RWPE2 (cell line): ENCODE results near the gene TMLHE.
"Not testable (repeated sequence)": the region's sequence is repeated elsewhere in the genome, so short reads cannot be mapped to it uniquely, and the experiment has no call there.

Source experiments
- ATAC-seq: fragments of 200-7000 bp; cut with Tn5 transposase; 3 replicates; pipeline ENCODE4 v1.9.1; 2021; ENCODE audit warnings: low read depth
- DNase-seq: peaks from one replicate; pipeline ENCODE4 v3.0.0-alpha.2; 2020; ENCODE audit warnings: low spot score
- H3K27ac ChIP-seq: fragments of 450-650 bp; 2 replicates; pipeline ENCODE4 v1.5.1; 2017; ENCODE audit warnings: mild to moderate bottlenecking; ENCODE audit not compliant: poor library complexity, severe bottlenecking
- H3K27me3 ChIP-seq: fragments of 250-450 bp; sonication (Bioruptor Pico); 2 replicates; pipeline ENCODE4 v1.5.1; 2021; ENCODE audit warnings: mild to moderate bottlenecking, moderate library complexity; ENCODE audit not compliant: insufficient read depth, poor library complexity, severe bottlenecking
- H3K36me3 ChIP-seq: fragments of 250-450 bp; sonication (Bioruptor Pico); 2 replicates; pipeline ENCODE4 v1.5.1; 2020; ENCODE audit warnings: low read depth, mild to moderate bottlenecking, moderate library complexity
- H3K4me1 ChIP-seq: fragments of 250-450 bp; sonication (Bioruptor Pico); 2 replicates; pipeline ENCODE4 v1.5.1; 2021; ENCODE audit warnings: mild to moderate bottlenecking, moderate library complexity; ENCODE audit not compliant: insufficient read depth, poor library complexity, severe bottlenecking
- H3K4me3 ChIP-seq: fragments of 250-450 bp; sonication (Bioruptor Pico); 2 replicates; pipeline ENCODE4 v1.5.1; 2021; ENCODE audit warnings: mild to moderate bottlenecking, moderate library complexity; ENCODE audit not compliant: severe bottlenecking
- H3K9me3 ChIP-seq: fragments of 250-450 bp; sonication (Bioruptor Pico); 2 replicates; pipeline ENCODE4 v1.5.1; 2021; ENCODE audit warnings: mild to moderate bottlenecking, moderate library complexity; ENCODE audit not compliant: severe bottlenecking
- TF ChIP-seq, protein P1 (sequence below): fragments of 450-650 bp; IDR thresholded peaks from one replicate; pipeline ENCODE4 v1.5.1; 2017; ENCODE audit warnings: mild to moderate bottlenecking, moderate library complexity; ENCODE audit not compliant: poor library complexity, severe bottlenecking

TMLHE gene

DNA sequence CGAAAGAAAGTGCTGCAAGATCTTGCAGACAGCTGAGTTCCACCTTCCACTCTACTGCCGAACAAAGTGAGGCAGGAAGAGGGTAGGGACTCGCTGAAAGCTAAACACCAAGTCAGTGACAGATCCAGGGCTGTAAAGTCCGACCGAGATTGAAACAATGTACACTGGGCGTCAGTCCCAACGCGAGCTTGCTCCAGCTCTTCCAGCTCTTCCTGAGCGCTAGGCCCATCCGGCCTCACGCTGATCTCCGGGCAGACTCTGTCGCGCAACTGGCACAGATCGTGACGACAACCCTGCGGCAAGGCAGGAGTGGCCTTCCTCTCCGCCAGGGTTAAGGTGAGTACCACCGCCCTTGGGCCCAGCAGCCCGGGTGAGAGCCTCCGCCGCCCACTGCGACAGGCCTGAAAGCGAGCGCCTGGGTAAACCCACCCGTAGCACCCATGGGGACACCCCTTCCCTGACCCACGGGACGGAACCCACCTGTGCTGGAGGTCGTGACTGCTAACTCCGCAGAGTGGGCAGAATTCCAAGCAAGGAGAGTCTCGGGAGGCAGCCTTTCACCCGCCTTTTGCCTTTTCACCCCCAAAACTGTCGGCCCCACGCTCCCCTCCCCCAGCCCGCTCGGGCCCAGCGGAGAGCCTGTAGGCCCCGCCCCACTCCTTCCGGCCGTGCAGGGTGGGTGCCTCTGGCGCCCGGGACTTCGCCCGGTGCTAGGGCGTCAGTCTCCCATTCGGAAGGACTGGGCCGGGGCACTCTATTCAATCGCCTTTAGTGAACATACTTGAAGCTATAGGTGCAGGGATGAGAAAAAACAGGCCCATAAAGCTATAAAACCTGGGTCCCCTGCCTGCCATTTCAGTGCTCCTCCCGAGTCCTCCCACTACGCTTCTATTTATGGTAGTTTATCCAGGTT, at the start of gene TMLHE, which contains the start of gene SPRY3:
TSS of gene TMLHE (minus strand) at position 641 of the 913 bp plus-strand sequence. CDS start 67,676 bp downstream, outside the sequence.
TSS of gene SPRY3 (plus strand) at position 275 of the 913 bp plus-strand sequence.
- Histone ChIP-seq H3K27me3 (no peaks in the 10 kb centered on the region), H3K36me3 (no peaks in the 10 kb centered on the region), H3K9me3 (no peaks in the 10 kb centered on the region), H3K27ac (peak within 1 kb of the TSS; percentile 45), H3K4me3 (peak within 1 kb of the TSS; percentile 65), H3K4me1 (no peaks in the 10 kb centered on the region)
- ATAC-seq (peak; percentile 86), DNase-seq (peak; percentile 24)
- TF ChIP-seq, protein P1, sequence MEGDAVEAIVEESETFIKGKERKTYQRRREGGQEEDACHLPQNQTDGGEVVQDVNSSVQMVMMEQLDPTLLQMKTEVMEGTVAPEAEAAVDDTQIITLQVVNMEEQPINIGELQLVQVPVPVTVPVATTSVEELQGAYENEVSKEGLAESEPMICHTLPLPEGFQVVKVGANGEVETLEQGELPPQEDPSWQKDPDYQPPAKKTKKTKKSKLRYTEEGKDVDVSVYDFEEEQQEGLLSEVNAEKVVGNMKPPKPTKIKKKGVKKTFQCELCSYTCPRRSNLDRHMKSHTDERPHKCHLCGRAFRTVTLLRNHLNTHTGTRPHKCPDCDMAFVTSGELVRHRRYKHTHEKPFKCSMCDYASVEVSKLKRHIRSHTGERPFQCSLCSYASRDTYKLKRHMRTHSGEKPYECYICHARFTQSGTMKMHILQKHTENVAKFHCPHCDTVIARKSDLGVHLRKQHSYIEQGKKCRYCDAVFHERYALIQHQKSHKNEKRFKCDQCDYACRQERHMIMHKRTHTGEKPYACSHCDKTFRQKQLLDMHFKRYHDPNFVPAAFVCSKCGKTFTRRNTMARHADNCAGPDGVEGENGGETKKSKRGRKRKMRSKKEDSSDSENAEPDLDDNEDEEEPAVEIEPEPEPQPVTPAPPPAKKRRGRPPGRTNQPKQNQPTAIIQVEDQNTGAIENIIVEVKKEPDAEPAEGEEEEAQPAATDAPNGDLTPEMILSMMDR: no peak

DNA sequence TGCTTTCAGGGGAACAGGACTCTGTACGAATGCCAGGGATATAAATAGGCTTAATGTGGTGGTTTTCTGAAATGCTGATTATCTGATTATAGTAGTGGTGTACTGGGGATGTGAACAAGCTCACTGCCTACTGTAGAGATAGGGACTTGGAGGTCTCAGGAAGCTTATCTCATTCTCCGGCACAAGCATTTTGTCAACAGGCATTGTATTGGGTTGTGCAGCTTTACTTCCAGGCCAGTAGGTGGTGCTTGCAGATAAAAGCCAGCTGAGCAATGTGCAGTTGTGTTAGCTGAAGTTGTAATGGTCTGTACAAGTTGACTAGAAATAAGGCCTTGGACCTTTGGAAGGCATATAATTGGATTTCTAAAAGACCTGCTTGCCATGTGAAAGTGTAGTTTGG, 49.5 kb upstream of the TMLHE start:
- Histone ChIP-seq H3K27me3 (no peaks in the 10 kb centered on the region), H3K4me3 (no peak overlapping the region), H3K36me3 (no peaks in the 10 kb centered on the region), H3K9me3 (no peaks in the 10 kb centered on the region), H3K27ac (no peak overlapping the region), H3K4me1 (no peaks in the 10 kb centered on the region)
- DNase-seq (no peak), ATAC-seq (no peak)
- TF ChIP-seq, protein P1: no peak

DNA sequence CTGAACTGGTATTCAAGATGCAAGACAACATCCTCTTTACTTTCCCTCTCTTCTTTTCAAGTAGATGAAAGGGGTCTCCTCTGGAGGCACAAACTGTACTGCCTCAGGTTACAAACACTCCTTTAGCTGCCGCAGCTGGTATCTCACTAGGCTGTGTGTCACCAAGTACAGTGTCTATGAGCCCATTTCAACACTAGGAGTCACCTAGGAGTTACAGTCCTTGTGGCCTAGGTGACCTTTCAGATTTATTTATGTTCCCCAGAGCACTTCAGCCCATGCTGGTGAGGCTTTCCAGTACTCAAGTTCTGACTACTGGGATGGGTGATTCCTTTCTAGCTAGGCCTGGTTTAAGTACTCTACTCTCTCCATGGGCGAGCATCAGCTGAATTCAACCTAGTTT, 32.4 kb upstream of the TMLHE start:
- H3K4me1 ChIP-seq: no peaks in the 10 kb centered on the region
- no peaks in the 10 kb centered on the region for H3K9me3 ChIP-seq
- TF ChIP-seq, protein P1: no peak
- no peaks in the 10 kb centered on the region for H3K36me3 ChIP-seq
- no peak for ATAC-seq
- DNase-seq: no peak
- H3K4me3 ChIP-seq: no peak overlapping the region
- H3K27me3 ChIP-seq: no peaks in the 10 kb centered on the region
- no peak overlapping the region for H3K27ac ChIP-seq

DNA sequence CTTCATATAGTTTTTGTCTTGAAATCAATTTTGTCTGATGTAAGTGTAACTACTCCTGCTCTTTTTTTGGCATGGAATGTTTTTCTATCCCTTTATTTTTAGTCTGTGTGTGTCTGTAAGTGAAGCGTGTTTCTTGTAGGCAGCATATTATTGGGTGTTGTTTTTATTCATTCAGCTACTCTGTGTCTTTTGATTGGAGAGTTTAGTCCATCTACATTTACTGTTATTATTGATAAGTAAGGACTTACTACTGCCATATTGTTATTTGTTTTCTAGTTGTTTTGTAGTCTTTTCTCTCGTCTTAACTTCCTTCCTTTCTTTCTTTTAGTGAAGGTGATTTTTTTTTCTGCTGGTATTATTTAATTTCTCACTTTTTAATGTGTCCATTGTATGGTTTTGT, 30.5 kb upstream of the TMLHE start:
- no peak overlapping the region for H3K27ac ChIP-seq
- no peaks in the 10 kb centered on the region for H3K36me3 ChIP-seq
- H3K27me3 ChIP-seq: no peaks in the 10 kb centered on the region
- no peak overlapping the region for H3K4me3 ChIP-seq
- no peak for ATAC-seq
- no peaks in the 10 kb centered on the region for H3K4me1 ChIP-seq
- DNase-seq: no peak
- H3K9me3 ChIP-seq: no peaks in the 10 kb centered on the region
- TF ChIP-seq, protein P1: no peak

DNA sequence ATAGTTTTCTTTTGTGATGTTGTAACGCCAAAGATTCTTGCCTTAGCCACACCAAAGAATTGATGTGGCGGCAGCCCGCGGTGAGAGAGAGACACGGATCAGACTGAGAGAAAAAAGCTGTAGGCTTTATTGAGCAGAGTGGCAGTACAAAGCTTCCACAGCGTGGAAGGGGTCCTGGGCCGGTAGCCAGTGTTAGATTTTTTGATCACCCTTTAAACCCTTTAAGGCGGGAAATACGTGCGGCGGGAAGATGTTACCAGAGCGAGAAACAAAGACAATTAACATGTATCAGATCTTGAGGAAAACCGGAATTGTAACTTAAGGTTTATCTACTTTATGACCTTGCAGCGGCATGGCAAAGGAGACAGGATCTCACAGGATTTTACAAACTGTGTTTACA, 28.6 kb upstream of the TMLHE start:
- H3K27me3 ChIP-seq, DNase-seq, H3K4me3 ChIP-seq, H3K27ac ChIP-seq, H3K36me3 ChIP-seq, H3K9me3 ChIP-seq, ATAC-seq, H3K4me1 ChIP-seq: not testable (repeated sequence)
